ENCODE data around the gene KIF1C. TPM values are rescaled to one million over a fixed set of nuclear protein-coding genes. Genes with fewer than 3 reads are reported as not detected.
A peak's percentile ranks its signal among the peaks of the same experiment; 100 is the strongest.
"Not testable (repeated sequence)": the region's sequence is repeated elsewhere in the genome, so short reads cannot be mapped to it uniquely, and the experiment has no call there.

KIF1C gene
- total RNA-seq, 1 experiment from 2014 or later, result 85.6 TPM

GRCh38 chr17:5069724-5070123, 72.0 kb downstream of the KIF1C start:
- Mint-ChIP-seq H3K9me3 (no peaks in the 10 kb centered on the region), H3K4me1 (peaks cover 9 to 10% of the 10 kb centered on the region in 2 experiments), H3K4me3 (no peak overlapping the region), H3K27ac (no peak overlapping the region), H3K36me3 (ENCODE audit: insufficient read depth in 1 of 3, low read depth in 3 of 3) (no peaks in the 10 kb centered on the region), H3K27me3 (ENCODE audit: low read depth) (peaks cover 18% of the 10 kb centered on the region)
- Histone ChIP-seq H3K18ac (ENCODE audit: insufficient read length, low read depth, low read length) (no peak overlapping the region), H3K27ac (ENCODE audit: insufficient read length, low read depth, low read length) (no peak overlapping the region), H3K23me2 (ENCODE audit: insufficient read length, low read depth, low read length, poor library complexity, severe bottlenecking) (no peaks in the 10 kb centered on the region), H3K14ac (ENCODE audit: insufficient read depth, low read length) (no peak overlapping the region), H3K79me2 (ENCODE audit: insufficient read depth, low read length) (no peaks in the 10 kb centered on the region), H3K27me3 (ENCODE audit: insufficient read depth, low read length) (no peaks in the 10 kb centered on the region; the same call in 1 of the 2 replicates), H3T11ph (ENCODE audit: low read length) (no peak overlapping the region), H4K5ac (ENCODE audit: insufficient read length, low read depth, low read length) (no peak overlapping the region), H2BK12ac (ENCODE audit: insufficient read length, low read depth, low read length) (no peak overlapping the region), H3K23ac (ENCODE audit: insufficient read length, low read depth, low read length) (no peak overlapping the region), H4K91ac (ENCODE audit: insufficient read length, low read depth, low read length) (no peak overlapping the region), H3K79me1 (ENCODE audit: insufficient read depth, low read depth, low read length, poor library complexity, severe bottlenecking) (no peaks in the 10 kb centered on the region), H4K8ac (replicated peaks; ENCODE audit: insufficient read length, low read depth, low read length) (no peak overlapping the region), H3K4me2 (ENCODE audit: insufficient read depth, insufficient read length, low read length) (no peak overlapping the region), H2BK5ac (ENCODE audit: insufficient read length, low read length) (no peak overlapping the region), H2BK15ac (ENCODE audit: low read depth, low read length) (no peak overlapping the region), H3K9me3 (ENCODE audit: control insufficient read depth, low read depth, low read length) (no peaks in the 10 kb centered on the region), H2AK5ac (ENCODE audit: insufficient read length, low read length) (no peak overlapping the region), H3K9ac (ENCODE audit: extremely low read depth, insufficient read length, low read length) (no peak overlapping the region), H2BK20ac (ENCODE audit: low read depth, low read length, poor library complexity, severe bottlenecking) (no peak overlapping the region), H2BK120ac (ENCODE audit: low read depth, low read length, poor library complexity, severe bottlenecking) (no peak overlapping the region), H3K4ac (ENCODE audit: low read depth, low read length) (no peak overlapping the region), H3K56ac (ENCODE audit: insufficient read length, low read depth, low read length) (no peak overlapping the region), H4K20me1 (ENCODE audit: control insufficient read depth, insufficient read depth, insufficient read length) (no peaks in the 10 kb centered on the region), H2AFZ (ENCODE audit: low read length) (no peak overlapping the region), H3K4me1 (ENCODE audit: insufficient read depth, low read length) (no peaks in the 10 kb centered on the region; the same call in 1 of the 2 replicates)
- WGBS (ENCODE audit: extremely low coverage, insufficient read length, low lambda C conversion rate), result no CpG with 5 or more reads among the region's 4 CpGs
- no peak for DNase-seq
- TF ChIP-seq CTCF (conservative IDR thresholded peaks at IDR 0.05), result no peak

- H2BK120ac ChIP-seq (ENCODE audit: low read depth, low read length, poor library complexity, severe bottlenecking), result peak overlapping the region; percentile 81
- not testable (repeated sequence) for H4K91ac ChIP-seq (ENCODE audit: insufficient read length, low read depth, low read length); H3K79me1 ChIP-seq (ENCODE audit: insufficient read depth, low read depth, low read length, poor library complexity, severe bottlenecking); H3K9me3 Mint-ChIP-seq; H2AK5ac ChIP-seq (ENCODE audit: insufficient read length, low read length); H3K4me1 ChIP-seq (ENCODE audit: insufficient read depth, low read length); H2BK5ac ChIP-seq (ENCODE audit: insufficient read length, low read length); H3K79me2 ChIP-seq (ENCODE audit: insufficient read depth, low read length); H3K14ac ChIP-seq (ENCODE audit: insufficient read depth, low read length); H2BK12ac ChIP-seq (ENCODE audit: insufficient read length, low read depth, low read length); H3K27me3 ChIP-seq (ENCODE audit: insufficient read depth, low read length); DNase-seq; H2BK20ac ChIP-seq (ENCODE audit: low read depth, low read length, poor library complexity, severe bottlenecking); H3K4ac ChIP-seq (ENCODE audit: low read depth, low read length); H3K56ac ChIP-seq (ENCODE audit: insufficient read length, low read depth, low read length); H3K9me3 ChIP-seq (ENCODE audit: control insufficient read depth, low read depth, low read length); H4K8ac ChIP-seq (replicated peaks; ENCODE audit: insufficient read length, low read depth, low read length); H3K4me2 ChIP-seq (ENCODE audit: insufficient read depth, insufficient read length, low read length); H3K4me3 Mint-ChIP-seq; H3K36me3 Mint-ChIP-seq (ENCODE audit: insufficient read depth in 1 of 3, low read depth in 3 of 3); H3K23ac ChIP-seq (ENCODE audit: insufficient read length, low read depth, low read length); H3K9ac ChIP-seq (ENCODE audit: extremely low read depth, insufficient read length, low read length); H3K18ac ChIP-seq (ENCODE audit: insufficient read length, low read depth, low read length); H3T11ph ChIP-seq (ENCODE audit: low read length); H3K23me2 ChIP-seq (ENCODE audit: insufficient read length, low read depth, low read length, poor library complexity, severe bottlenecking); H2AFZ ChIP-seq (ENCODE audit: low read length); H2BK15ac ChIP-seq (ENCODE audit: low read depth, low read length); H3K27ac ChIP-seq (ENCODE audit: insufficient read length, low read depth, low read length); H4K5ac ChIP-seq (ENCODE audit: insufficient read length, low read depth, low read length); H4K20me1 ChIP-seq (ENCODE audit: control insufficient read depth, insufficient read depth, insufficient read length)
- WGBS (ENCODE audit: extremely low coverage, insufficient read length, low lambda C conversion rate), result no CpG with 5 or more reads among the region's 5 CpGs
- H3K27ac Mint-ChIP-seq, result peak overlapping the region in 2 of 3 experiments; percentile 54 to 85; a peak in 3 of 7 replicates
- peaks cover 17 to 18% of the 10 kb centered on the region in 2 experiments for H3K4me1 Mint-ChIP-seq
- H3K27me3 Mint-ChIP-seq (ENCODE audit: low read depth), result peaks cover 16% of the 10 kb centered on the region
Observed at GRCh38 chr17:5075472-5075871, 77.7 kb downstream of the KIF1C start.

All from H9 (cell line).